Measurements from ENCODE around the gene TIMM23.
"Not testable (repeated sequence)": the region's sequence is repeated elsewhere in the genome, so short reads cannot be mapped to it uniquely, and the experiment has no call there.

TIMM23 gene

DNA sequence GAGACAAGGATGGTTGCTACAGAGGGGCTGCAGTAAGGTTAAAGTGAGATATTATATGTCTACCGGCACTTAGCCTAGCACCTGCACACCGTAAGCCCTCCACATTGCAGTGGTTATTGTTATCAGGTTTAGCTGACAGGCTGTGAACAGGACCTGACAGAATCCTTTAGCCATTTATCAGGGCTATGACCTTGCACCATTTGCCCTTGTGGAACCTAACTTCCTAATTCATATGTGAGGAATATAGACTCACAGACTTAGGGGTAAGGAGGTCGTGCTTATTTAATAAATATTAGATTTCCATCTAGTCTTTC lies 48.0 kb downstream of the TIMM23 start:
- in situ Hi-C loops (cut with HindIII; ENCODE audit: low sequenced_read_pairs): no loop called here

DNA sequence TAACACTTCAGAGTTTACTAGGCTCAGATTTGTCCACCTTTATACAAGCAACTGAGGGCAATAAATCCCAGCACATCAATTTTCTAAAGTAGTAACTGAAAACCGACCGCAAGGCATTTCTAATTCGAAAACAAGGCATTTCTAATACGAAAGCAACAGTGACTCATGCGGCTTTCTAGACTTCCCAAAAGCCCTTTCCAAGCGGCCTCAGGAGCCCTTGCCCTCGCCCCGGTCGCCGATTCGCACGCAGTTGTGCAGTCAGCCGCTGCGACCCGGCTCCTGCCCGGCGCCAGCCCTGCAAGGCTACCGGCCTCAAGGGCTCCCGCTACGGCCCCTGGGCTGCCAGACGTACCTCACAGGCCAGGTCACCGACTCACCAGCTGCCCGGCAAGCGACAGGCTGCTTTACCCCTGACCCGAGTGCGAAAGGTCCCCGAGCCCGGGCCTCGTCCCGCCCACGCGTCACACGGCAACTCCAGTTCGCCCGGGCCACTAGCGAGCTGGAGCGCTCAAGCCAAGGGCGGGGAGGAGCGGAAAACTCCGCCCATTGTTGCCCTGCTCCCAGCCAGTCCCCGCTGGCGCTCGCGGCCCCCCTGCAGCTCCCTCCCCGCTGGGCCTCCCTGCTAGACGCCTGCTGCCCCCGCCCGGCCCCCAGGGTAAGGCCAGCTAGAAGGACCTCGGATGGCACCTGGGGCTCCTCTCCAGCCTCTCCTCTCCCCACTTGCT lies 50.9 kb downstream of the TIMM23 start:
- in situ Hi-C loops (cut with HindIII; ENCODE audit: low sequenced_read_pairs): no loop called here

DNA sequence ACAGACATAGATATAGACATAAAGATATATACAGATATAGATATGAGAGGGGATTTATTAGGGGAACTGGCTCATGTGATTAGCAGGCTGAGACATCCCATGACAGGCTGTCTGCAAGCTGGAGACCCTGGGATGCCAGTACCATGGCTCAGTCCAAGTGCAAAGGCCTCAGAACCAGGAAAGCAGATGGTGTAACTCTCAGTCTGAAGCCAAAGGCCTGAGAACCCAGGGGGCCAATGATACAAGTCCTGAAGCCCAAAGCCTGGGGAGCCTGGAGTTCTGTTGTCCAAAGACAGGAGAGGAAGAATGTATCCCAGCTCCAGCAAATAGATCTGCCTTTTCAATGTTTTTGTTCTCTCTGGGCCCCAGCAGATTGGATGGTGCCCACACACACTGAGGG lies 52.7 kb downstream of the TIMM23 start:
- in situ Hi-C loops (cut with HindIII; ENCODE audit: low sequenced_read_pairs): no loop called here

DNA sequence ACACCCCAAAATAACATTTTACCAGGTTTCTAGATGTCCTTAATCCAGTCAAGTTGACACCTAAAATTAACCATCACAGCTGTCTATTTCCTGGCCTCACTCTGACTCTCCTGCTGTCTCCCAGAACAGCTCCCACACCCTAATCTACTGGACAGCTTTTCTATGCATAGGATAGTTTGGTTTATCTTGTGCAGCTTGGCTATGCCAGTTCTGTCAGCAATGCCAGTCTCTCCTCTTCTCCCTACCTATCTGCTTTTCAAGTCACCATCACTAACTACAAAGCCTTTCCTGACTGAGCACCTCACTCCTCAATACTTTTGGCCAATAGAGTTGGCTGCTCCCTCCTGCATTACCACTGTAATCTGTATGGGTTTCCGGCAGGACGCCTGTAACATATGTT lies 53.1 kb downstream of the TIMM23 start:
- in situ Hi-C loops (cut with HindIII; ENCODE audit: low sequenced_read_pairs): no loop called here

DNA sequence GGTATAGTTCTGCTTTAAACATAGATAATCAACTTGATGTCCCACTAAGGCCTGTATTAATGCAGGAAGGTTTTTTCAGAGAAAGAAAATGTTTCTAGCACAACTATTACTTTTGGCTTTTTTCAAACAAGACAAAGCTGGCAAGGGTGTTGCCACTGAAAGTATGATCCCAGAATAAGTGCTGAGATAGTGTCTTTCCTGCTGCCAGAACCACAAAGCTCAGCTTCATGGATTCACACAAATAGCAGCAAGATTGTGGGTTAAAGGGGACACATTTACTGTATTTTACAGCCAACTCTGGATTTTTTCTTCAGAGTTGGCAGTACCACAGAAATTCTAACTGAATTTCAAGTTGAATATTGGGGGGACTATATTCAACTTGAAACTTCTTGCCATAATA lies 53.8 kb downstream of the TIMM23 start:
- in situ Hi-C loops (cut with HindIII; ENCODE audit: low sequenced_read_pairs): no loop called here

DNA sequence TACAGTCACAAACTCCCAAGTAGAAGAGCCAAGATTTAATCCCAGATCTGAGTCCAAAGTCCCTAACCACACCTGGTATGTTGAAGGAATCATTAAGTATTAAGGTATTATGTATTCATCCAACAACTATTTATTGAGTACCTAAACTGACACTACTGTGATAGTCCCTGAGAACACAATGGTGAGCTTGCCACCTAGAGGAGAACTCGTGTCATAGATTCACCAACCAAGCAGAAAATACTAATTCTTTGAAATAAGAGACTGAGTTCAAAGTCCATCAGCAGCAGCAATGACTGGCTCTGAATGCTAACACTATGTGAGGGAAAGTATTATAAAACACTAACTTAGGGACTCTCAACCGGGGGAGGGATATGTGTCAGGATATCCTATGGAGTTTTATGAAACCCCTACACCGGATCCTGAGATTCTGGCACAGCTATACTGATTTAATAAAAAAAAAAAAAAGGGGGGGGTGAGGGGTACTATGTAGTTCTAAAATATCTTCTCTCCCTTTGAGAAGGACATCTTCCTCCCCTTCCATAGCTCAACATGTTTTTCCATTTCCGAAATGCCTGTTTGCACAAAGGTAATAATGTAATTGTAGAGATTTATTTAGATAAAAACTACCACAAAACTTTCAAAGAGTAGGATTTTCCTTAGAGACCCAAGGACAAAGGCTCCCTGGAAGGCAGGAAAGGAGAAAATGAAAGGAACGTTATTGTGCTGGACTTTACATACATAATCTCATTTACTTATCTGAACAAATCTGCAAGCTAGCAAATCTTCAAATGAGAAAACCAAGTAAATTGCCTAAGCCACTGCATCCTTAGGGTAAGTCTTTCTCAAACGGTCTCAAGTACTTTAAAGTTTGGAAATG lies 56.5 kb downstream of the TIMM23 start:
- in situ Hi-C loops (cut with HindIII; ENCODE audit: low sequenced_read_pairs): no loop called here

DNA sequence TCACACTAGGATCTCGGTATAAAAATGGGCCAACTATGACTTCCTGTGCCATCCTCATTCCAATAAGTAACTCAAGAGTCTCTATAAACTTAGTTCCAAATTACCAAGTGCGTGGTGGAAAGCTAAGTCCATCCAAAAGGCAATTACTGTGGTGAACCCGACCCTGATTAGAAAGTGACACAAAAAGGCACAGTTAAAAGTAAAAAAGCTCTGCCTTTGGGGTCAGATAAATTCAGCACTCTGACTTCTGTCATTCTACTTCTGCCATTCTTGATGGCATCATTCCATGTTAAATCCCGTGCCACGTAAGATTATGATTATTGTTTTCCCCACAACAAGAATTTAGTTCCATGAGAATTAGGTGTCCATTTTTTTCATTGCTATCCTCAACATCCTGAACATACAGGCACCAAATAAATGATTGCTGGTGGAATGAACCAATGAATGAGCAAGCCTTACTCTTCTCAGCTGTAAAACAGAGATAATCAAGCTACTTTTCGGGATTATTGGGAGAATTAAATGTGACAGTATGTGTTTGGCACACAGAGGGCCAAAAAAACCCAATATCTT lies 57.3 kb downstream of the TIMM23 start:
- in situ Hi-C loops (cut with HindIII; ENCODE audit: low sequenced_read_pairs): no loop called here

DNA sequence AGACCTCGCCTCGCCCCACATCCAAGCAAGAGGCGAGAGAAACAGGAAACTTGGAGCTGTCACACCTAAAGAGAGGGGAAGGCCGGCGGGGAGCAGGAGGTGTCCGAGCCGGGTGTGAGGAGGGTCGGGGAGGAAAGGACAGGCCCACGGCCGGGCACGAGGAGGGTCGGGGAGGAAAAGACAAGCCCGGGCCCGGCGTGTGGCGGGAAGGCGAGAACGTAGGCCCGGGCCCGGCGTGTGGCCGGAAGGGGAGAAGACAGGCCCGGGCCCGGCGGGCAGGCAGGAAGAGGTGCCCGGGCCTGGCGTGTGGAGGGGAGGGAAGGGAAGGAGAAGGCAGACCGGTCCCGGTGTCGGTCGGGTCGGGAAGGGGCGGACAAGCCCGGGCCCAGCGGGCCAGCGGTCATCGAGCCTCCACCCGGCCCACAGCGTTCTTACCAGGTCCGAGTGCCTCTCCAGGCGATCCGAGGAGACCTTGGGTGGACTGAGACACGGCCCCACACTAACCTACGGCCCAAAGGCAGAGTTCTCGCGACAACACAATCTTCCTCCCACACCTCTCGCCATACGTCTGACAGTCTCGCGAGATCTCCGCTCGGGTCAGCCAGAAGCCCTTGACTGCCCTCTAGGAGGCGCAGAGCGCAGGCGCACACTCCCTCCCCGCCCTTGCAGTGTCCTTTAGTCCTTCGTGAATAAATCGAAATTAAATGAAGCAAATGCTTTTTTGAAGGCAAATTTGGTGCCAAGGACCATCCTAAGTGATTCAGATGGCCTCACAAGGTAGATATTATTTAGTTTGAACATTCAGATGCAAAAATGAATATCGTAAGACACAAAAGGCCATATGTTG lies 58.0 kb downstream of the TIMM23 start, which contains the start of gene NCOA4:
Gene NCOA4 (minus strand): TSS at position 533 of the 847 bp plus-strand sequence. CDS start 13,943 bp downstream, outside the sequence.
- in situ Hi-C loops (cut with HindIII; ENCODE audit: low sequenced_read_pairs): no loop called here

DNA sequence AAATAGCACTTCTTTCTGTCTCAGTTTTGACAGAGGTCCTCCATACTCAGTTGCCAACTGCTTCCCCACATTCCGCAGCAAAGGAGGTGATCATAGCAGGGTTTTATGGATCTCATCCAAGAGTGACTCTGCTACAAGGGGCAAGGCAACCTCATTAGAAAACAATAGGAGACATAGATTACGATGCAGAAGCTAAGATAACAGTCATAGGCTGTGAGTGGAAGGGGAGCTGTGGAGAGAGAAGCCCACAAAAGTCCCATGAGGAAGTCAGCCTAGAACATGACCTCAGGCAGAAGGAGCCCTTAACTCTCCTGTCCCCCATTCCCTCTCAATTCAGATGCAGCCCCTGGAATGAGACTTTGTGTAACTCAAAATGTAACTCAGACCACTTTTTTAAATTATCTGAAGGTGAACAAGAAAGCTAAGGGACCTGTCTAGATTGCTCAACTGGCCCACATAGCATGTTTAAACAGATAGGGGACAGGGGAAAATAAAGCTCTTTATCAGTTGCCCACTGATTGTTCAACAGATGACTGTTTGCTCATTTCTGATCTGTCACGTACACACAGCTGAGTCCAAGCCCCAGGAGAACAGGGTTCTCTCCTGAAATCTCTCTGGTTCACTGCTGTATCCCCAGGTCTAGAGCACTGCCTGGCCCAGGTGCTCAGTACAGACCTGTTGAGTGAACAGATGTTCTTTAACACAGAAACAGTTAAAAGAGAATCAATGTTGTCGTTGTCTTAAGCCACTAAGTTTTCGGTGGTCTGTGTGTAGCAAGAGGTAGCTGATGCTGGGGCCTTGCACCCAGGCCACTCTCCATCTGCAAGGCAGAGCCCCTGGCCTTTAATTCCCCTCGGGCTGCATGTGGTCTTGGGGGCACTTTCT lies 59.6 kb downstream of the TIMM23 start:
- in situ Hi-C loops (cut with HindIII; ENCODE audit: low sequenced_read_pairs): no loop called here

DNA sequence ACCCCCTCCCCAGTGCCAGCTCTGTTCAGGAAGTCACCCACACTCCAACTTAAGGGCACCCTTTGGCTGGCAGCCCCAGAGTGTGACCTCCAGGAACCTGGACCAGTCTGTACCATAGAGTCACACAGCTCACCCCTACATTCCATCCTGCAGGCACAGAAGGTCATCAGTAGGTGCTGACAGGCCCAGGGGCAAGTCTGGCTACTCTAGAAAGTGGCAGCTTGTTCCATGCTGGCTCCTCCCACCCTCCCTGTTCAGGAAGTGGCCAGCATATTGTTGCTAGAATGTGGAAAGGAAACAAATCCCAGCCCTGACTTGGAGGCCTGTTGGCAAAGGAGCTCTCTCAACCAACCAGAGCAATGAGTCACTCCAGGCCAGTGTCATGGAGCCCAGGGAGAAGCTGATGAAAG lies 61.3 kb downstream of the TIMM23 start:
- in situ Hi-C loops (cut with HindIII; ENCODE audit: low sequenced_read_pairs): no loop called here

DNA sequence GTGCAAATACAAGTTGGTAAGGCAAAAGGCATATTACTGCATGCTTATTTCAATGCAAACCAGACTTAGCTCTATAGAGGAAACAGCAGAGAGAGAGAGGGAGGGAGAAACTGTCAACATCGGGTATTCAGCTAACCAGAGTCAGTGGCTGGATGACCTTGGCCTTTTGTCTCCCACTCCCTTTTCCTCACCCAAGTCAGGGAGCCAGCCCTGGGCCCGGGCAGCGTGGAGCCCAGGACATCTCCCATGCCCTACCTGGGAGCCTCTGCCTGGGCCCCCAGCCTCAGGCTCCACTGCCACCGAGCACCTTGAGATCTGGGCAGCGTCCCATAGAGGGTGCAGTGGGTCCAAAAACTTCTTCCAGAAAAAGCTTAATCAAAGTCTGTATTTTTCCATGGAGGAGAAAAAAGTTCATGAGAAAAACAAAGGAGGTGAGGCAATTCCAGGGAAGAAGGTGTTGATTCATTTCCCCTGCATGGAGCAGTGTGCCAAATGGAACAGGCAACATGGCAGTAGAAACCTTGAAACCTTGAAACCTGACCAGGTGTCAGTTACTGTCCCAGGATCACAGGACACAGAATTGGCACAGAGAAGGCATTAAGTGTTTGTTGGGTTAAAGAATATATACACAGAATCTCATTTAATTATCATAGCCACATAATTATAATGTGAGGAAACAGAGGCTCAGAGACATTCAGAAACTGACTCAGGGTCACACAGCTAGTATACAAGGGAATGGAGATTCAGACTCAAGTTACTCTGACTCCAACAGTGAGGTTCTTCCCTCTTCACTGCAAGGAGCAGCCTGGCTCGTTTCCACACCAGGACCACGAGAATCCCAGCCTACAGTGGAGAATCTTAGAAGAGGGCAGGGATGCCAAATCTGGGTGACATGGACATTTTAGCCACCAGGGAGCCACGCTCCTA lies 63.9 kb downstream of the TIMM23 start:
- in situ Hi-C loops (cut with HindIII; ENCODE audit: low sequenced_read_pairs): no loop called here

DNA sequence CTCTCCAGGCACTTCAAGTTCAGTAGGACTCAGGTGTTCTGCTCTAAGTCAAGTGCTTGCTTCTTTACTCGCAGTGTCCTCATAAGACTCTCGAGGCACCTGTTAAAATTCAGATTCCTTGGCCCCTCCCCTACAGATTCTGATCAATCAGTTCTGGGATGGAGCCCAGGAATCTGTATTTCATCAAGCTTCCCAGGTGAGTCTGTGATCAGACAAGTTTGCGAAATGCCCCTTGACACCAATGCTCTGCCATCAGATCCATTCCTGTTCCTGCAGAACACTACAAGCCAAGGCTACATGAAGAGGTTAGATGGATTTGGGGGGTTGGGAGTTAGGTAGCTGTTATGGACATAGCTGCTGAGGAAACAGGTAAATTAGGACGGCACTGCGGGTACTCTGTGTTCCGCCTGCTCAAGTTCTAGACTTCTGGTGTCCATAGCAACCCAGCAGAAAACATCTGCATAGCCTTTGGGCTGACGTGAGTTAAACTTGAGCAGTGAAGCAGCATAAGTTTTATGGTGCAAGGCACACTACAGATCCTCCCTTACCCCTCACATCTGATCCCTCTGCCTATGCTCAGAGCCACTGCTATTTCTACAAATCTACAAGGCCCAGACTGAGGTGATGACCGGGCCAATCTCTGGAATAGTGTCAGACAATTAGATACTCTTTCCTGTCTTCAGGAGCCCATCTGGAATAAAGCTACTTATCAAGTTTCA lies 65.0 kb downstream of the TIMM23 start:
- in situ Hi-C loops (cut with HindIII; ENCODE audit: low sequenced_read_pairs): no loop called here

DNA sequence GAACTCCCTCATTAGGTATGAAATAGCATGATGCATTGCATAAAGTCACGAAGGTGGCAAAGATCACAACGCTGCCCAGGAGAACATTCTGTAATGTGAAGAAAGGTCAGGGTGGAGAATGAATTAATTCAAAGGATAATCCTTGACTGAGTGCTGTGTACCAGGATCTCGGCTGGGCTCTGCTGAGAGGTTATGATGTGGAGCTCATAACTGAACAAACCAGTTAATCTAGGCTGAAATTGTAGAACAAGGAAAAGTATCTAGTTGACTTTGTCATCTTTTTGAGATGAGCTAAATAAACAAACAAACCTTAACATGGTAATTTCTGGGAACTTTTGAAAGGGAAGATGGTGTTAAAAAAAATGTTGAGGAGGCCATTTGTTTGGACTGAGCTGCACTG lies 67.7 kb downstream of the TIMM23 start:
- in situ Hi-C loops (cut with HindIII; ENCODE audit: low sequenced_read_pairs): no loop called here

DNA sequence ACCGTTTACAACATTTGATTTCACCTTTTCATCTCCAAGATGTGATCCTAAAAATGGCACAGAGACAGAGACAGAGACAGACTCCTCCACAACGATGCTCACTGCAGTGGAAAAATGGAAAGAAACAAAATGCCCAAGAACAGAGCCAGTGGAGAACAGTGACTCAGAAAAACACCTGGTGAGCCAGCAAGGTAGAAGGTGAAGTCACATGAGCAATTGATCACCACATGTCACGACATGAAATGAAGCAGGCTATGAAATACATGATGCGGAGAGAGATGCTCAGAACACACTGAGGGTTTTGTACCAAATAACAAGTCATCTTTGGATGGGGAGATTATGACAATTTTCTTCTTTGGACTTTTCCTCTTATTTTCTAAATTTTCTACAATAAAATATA lies 70.2 kb downstream of the TIMM23 start:
- in situ Hi-C loops (cut with HindIII; ENCODE audit: low sequenced_read_pairs): no loop called here

DNA sequence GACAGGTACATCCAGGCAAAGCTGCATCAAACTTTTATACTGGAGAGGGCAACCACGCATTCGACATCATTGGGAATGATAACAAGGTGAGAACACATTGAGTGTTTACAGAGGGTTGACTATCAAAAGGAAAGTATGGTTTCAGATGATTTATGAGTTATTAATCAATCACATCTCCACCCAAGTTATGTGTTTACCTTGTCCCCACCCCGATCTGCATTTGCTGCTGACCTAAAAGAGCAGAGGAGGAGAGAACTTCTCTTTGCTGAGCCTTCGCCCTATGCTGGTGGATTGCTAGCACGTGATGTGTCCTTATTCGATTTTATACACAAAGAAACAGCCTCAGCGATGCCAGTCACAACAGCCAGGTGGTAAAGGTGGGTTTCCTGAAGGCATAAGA lies 74.0 kb downstream of the TIMM23 start, which contains the start of gene MSMB:
Gene MSMB (minus strand): TSS at position 9 of the 400 bp plus-strand sequence. CDS start 32 bp downstream, outside the sequence.
- in situ Hi-C loops (cut with HindIII; ENCODE audit: low sequenced_read_pairs): no loop called here

DNA sequence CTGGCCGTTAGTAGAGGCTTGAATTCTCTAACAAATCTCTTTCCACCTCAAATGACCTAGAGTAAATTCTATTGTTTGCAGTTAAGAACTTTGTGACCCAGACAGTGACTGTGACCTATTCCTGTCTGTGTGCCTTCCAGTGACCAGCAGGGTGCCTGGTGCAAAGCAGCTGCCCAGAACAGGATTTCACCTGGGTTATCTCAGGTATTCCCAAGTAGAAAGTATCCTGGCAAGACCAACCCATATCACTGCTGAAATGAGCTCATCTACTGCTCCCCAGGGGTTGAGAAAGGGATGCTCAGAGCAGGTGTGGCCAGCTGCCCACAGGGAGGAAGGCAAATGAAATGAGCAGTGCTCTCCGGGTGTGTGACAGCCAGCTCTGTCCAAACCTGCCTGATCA lies 75.9 kb downstream of the TIMM23 start:
- in situ Hi-C loops (cut with HindIII; ENCODE audit: low sequenced_read_pairs): no loop called here

DNA sequence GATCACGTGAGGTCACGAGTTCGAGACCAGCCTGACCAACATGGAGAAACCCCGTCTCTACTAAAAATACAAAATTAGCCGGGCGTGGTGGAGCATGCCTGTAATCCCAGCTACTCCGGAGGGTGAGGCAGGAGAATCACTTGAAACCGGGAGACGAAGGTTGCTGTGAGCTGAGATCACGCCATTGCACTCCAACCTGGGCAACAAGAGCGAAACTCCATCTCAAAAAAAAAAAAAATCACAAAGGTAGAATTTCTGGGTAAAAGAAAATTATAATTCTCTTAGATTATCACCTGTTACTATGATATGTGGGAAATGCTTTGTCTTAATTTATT lies 77.2 kb downstream of the TIMM23 start:
- in situ Hi-C loops (cut with HindIII; ENCODE audit: low sequenced_read_pairs): not testable (repeated sequence)

DNA sequence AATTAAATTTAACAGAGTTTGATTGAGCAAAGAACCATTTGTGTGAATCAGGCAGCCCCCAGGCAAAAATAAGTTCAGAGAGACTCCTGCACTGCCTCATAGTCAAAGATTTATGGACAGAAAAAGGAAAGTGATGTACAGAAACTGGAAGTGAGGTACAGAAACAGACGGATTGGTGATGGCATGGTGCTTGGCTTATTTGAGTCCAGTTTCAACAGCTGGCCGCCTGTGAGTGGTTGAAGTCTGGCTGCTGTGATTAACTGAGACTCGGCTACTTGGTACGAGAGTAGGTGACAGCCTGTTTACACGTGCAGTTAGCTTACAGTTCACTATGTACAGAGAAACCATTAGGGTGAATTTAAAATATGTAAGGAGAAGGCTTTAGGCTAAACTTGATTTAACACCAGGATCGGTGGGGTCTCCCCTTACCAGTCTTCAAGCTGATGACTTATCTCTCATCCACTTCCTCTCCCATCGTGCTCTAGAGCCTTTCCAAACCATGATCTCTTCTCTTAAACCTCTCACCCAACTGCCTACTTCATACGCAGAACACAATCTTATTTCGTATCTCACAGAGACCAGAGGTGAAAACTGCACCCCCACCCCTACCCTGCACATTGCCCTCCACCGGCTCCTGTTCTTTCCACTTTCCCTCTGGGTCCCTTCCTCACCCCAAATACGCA lies 78.8 kb downstream of the TIMM23 start:
- in situ Hi-C loops (cut with HindIII; ENCODE audit: low sequenced_read_pairs): no loop called here
